ENCODE results near the gene ZNF534.
"Not testable (repeated sequence)": the region's sequence is repeated elsewhere in the genome, so short reads cannot be mapped to it uniquely, and the experiment has no call there.

Gene ZNF534

DNA sequence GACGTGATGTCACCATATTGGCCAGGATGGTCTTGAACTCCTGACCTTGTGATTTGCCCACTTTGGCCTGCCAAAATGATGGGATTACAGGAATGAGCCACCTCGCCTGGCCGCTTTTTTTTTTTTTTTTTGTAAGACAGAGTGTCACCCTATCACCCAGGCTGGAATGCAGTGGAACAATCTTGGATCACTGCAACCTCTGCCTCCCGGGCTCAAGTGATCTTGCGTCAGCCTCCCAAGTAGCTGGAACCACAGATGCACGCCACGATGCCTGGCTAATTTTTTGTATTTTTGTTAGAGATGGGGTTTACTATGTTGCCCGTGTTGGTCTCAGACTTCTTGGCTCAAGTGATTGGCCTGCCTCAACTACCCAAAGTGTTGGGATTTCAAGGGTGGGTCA, 69.6 kb downstream of the ZNF534 start (continued):
- TF ChIP-seq, protein P1, sequence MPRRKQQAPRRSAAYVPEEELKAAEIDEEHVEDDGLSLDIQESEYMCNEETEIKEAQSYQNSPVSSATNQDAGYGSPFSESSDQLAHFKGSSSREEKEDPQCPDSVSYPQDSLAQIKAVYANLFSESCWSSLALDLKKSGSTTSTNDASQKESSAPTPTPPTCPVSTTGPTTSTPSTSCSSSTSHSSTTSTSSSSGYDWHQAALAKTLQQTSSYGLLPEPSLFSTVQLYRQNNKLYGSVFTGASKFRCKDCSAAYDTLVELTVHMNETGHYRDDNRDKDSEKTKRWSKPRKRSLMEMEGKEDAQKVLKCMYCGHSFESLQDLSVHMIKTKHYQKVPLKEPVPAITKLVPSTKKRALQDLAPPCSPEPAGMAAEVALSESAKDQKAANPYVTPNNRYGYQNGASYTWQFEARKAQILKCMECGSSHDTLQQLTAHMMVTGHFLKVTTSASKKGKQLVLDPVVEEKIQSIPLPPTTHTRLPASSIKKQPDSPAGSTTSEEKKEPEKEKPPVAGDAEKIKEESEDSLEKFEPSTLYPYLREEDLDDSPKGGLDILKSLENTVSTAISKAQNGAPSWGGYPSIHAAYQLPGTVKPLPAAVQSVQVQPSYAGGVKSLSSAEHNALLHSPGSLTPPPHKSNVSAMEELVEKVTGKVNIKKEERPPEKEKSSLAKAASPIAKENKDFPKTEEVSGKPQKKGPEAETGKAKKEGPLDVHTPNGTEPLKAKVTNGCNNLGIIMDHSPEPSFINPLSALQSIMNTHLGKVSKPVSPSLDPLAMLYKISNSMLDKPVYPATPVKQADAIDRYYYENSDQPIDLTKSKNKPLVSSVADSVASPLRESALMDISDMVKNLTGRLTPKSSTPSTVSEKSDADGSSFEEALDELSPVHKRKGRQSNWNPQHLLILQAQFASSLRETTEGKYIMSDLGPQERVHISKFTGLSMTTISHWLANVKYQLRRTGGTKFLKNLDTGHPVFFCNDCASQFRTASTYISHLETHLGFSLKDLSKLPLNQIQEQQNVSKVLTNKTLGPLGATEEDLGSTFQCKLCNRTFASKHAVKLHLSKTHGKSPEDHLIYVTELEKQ (tag by site-specific recombination; IDR thresholded peaks at IDR 0.05; ENCODE audit: borderline replicate concordance), result no peak
- TF ChIP-seq ZNF670 (tag by site-specific recombination; IDR thresholded peaks at IDR 0.05; ENCODE audit: low read depth) (no peak), ZNF426 (tag by site-specific recombination; IDR thresholded peaks at IDR 0.05) (no peak), ZNF335 (tag by site-specific recombination; conservative IDR thresholded peaks at IDR 0.05) (no peak), ZFP69B (tag by site-specific recombination; IDR thresholded peaks at IDR 0.05) (no peak), ZXDB (tag by site-specific recombination; IDR thresholded peaks at IDR 0.05) (no peak), HOXC10 (CRISPR knock-in tag; IDR thresholded peaks at IDR 0.05) (no peak), GLIS1 (tag by site-specific recombination; IDR thresholded peaks at IDR 0.05) (no peak), ZNF366 (tag by site-specific recombination; conservative IDR thresholded peaks at IDR 0.05) (no peak)
- TF ChIP-seq, protein P2, sequence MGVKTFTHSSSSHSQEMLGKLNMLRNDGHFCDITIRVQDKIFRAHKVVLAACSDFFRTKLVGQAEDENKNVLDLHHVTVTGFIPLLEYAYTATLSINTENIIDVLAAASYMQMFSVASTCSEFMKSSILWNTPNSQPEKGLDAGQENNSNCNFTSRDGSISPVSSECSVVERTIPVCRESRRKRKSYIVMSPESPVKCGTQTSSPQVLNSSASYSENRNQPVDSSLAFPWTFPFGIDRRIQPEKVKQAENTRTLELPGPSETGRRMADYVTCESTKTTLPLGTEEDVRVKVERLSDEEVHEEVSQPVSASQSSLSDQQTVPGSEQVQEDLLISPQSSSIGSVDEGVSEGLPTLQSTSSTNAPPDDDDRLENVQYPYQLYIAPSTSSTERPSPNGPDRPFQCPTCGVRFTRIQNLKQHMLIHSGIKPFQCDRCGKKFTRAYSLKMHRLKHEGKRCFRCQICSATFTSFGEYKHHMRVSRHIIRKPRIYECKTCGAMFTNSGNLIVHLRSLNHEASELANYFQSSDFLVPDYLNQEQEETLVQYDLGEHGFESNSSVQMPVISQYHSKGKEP (tag by site-specific recombination; IDR thresholded peaks at IDR 0.05), result no peak
- TF ChIP-seq, protein P3, sequence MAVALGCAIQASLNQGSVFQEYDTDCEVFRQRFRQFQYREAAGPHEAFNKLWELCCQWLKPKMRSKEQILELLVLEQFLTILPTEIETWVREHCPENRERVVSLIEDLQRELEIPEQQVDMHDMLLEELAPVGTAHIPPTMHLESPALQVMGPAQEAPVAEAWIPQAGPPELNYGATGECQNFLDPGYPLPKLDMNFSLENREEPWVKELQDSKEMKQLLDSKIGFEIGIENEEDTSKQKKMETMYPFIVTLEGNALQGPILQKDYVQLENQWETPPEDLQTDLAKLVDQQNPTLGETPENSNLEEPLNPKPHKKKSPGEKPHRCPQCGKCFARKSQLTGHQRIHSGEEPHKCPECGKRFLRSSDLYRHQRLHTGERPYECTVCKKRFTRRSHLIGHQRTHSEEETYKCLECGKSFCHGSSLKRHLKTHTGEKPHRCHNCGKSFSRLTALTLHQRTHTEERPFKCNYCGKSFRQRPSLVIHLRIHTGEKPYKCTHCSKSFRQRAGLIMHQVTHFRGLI (tag by site-specific recombination; IDR thresholded peaks at IDR 0.05), result no peak
- TF ChIP-seq, protein P4, sequence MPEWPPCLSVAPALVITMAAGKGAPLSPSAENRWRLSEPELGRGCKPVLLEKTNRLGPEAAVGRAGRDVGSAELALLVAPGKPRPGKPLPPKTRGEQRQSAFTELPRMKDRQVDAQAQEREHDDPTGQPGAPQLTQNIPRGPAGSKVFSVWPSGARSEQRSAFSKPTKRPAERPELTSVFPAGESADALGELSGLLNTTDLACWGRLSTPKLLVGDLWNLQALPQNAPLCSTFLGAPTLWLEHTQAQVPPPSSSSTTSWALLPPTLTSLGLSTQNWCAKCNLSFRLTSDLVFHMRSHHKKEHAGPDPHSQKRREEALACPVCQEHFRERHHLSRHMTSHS (tag by site-specific recombination; IDR thresholded peaks at IDR 0.05), result no peak
- TF ChIP-seq, protein P5, sequence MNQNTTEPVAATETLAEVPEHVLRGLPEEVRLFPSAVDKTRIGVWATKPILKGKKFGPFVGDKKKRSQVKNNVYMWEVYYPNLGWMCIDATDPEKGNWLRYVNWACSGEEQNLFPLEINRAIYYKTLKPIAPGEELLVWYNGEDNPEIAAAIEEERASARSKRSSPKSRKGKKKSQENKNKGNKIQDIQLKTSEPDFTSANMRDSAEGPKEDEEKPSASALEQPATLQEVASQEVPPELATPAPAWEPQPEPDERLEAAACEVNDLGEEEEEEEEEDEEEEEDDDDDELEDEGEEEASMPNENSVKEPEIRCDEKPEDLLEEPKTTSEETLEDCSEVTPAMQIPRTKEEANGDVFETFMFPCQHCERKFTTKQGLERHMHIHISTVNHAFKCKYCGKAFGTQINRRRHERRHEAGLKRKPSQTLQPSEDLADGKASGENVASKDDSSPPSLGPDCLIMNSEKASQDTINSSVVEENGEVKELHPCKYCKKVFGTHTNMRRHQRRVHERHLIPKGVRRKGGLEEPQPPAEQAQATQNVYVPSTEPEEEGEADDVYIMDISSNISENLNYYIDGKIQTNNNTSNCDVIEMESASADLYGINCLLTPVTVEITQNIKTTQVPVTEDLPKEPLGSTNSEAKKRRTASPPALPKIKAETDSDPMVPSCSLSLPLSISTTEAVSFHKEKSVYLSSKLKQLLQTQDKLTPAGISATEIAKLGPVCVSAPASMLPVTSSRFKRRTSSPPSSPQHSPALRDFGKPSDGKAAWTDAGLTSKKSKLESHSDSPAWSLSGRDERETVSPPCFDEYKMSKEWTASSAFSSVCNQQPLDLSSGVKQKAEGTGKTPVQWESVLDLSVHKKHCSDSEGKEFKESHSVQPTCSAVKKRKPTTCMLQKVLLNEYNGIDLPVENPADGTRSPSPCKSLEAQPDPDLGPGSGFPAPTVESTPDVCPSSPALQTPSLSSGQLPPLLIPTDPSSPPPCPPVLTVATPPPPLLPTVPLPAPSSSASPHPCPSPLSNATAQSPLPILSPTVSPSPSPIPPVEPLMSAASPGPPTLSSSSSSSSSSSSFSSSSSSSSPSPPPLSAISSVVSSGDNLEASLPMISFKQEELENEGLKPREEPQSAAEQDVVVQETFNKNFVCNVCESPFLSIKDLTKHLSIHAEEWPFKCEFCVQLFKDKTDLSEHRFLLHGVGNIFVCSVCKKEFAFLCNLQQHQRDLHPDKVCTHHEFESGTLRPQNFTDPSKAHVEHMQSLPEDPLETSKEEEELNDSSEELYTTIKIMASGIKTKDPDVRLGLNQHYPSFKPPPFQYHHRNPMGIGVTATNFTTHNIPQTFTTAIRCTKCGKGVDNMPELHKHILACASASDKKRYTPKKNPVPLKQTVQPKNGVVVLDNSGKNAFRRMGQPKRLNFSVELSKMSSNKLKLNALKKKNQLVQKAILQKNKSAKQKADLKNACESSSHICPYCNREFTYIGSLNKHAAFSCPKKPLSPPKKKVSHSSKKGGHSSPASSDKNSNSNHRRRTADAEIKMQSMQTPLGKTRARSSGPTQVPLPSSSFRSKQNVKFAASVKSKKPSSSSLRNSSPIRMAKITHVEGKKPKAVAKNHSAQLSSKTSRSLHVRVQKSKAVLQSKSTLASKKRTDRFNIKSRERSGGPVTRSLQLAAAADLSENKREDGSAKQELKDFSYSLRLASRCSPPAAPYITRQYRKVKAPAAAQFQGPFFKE (tag by site-specific recombination; IDR thresholded peaks at IDR 0.05; ENCODE audit: borderline replicate concordance), result no peak
- TF ChIP-seq, protein P6, sequence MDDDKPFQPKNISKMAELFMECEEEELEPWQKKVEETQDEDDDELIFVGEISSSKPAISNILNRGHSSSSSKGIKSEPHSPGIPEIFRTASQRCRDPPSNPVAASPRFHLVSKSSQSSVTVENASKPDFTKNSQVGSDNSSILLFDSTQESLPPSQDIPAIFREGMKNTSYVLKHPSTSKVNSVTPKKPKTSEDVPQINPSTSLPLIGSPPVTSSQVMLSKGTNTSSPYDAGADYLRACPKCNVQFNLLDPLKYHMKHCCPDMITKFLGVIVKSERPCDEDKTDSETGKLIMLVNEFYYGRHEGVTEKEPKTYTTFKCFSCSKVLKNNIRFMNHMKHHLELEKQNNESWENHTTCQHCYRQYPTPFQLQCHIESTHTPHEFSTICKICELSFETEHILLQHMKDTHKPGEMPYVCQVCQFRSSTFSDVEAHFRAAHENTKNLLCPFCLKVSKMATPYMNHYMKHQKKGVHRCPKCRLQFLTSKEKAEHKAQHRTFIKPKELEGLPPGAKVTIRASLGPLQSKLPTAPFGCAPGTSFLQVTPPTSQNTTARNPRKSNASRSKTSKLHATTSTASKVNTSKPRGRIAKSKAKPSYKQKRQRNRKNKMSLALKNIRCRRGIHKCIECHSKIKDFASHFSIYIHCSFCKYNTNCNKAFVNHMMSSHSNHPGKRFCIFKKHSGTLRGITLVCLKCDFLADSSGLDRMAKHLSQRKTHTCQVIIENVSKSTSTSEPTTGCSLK (tag by site-specific recombination; IDR thresholded peaks at IDR 0.05), result no peak

DNA sequence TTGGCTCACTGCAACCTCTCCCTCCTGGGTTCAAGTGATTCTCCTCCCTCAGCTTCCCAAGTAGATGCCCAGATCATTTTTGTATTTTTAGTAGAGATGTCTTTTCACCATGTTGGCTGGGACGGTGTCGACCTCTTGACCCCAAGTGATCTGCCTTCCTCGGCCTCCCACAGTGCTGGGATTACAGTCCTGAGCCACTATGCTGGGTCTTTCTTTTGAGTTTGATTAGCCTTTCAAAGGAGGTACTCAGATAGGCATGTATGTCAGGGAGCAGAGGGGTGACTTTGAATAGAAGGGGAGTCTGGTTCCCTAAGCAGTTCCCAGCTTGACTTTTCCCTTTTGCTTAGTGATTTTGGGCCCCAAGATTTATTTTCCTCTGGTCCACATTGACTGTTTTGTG, 71.5 kb downstream of the ZNF534 start:
- H3K27ac ChIP-seq (ENCODE audit: extremely low read depth, low read depth, low read length); H3K36me3 ChIP-seq (ENCODE audit: control insufficient read depth in 2 of 2, insufficient read depth in 1 of 2, low read length in 2 of 2); CTCF ChIA-PET; H3K9me3 ChIP-seq (ENCODE audit: control insufficient read depth, insufficient read depth, low read depth, low read length); POLR2A ChIA-PET; H3K4me1 ChIP-seq (ENCODE audit: control insufficient read depth, insufficient read depth, low read length); H3K4me3 ChIP-seq (ENCODE audit: low read depth, low read length): not testable (repeated sequence)

DNA sequence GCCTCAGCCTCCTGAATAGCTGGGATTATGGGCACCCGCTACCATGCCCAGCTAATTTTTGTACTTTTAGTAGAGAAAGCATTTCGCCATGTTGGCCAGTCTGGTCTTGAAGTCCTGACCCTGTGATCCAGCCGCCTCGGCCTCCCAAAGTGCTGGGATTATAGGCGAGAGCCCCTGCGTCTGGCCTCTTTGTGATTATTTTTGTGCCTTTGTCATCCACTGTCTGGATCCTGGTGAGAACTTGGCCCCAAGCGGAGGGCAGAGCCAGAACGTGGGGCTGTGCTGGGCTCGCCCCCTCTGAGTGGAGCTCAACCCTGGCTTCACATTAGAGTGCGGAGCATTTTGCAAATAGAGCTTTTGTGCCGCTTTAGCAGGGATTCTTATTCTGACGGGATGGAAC, 72.0 kb downstream of the ZNF534 start:
- POLR2A ChIA-PET, CTCF ChIA-PET: not testable (repeated sequence)

More for the DNA sequence above, 72.0 kb downstream of the ZNF534 start:
- H3K4me1 ChIP-seq (ENCODE audit: control insufficient read depth, insufficient read depth, low read length); H3K9me3 ChIP-seq (ENCODE audit: control insufficient read depth, insufficient read depth, low read depth, low read length); H3K4me3 ChIP-seq (ENCODE audit: low read depth, low read length); H3K27ac ChIP-seq (ENCODE audit: extremely low read depth, low read depth, low read length); H3K36me3 ChIP-seq (ENCODE audit: control insufficient read depth in 2 of 2, insufficient read depth in 1 of 2, low read length in 2 of 2): not testable (repeated sequence)
